A673 (cell line): ENCODE results near the gene ALOX12B. TPM values are rescaled to one million over a fixed set of nuclear protein-coding genes. Genes with fewer than 3 reads are reported as not detected.

Experiments
- BruUV-seq: library from RNA; stranded (reverse); fragments of 400-500 nt; replicated peaks from 2 replicates; lab custom pipeline; 2021; lab: Mats Ljungman, UMichigan
- CTCF ChIA-PET: fragments of 300-600 bp; sonication (Branson Sonifier 250); formaldehyde crosslinking; loops from one replicate; lab custom pipeline; 2022; ENCODE audit warnings: antibody characterized with exemption; lab: Charles Lee
- POLR2A ChIA-PET: fragments of 300-600 bp; sonication (Branson Sonifier 250); formaldehyde crosslinking; loops from one replicate; lab custom pipeline; 2022; ENCODE audit warnings: antibody characterized with exemption; ENCODE audit not compliant: low non-redundant PET; lab: Charles Lee
- DNase-seq: peaks from one replicate; pipeline ENCODE4 v3.0.0-alpha.2; 2015; ENCODE audit warnings: low spot score
- H3K27ac ChIP-seq: fragments of 200-600 bp; sonication (generic); 2 replicates; pipeline ENCODE4 v1.5.1; 2016; ENCODE audit warnings: mixed run types, low read depth, mild to moderate bottlenecking, mixed read lengths, antibody characterized with exemption, low read length; ENCODE audit not compliant: poor library complexity, severe bottlenecking
- H3K27me3 ChIP-seq: fragments of 200-600 bp; sonication (generic); replicated peaks from 2 replicates; pipeline ENCODE4 v1.6.1; 2017; ENCODE audit warnings: mixed run types, low read depth, mild to moderate bottlenecking, mixed read lengths, antibody characterized with exemption, low read length; ENCODE audit not compliant: insufficient read depth, poor library complexity
- H3K36me3 ChIP-seq: fragments of 200-600 bp; sonication (generic); 2 replicates; pipeline ENCODE4 v1.6.1; 2016; ENCODE audit warnings: mixed run types, mild to moderate bottlenecking, mixed read lengths, antibody characterized with exemption, low read length; ENCODE audit not compliant: insufficient read depth, poor library complexity, severe bottlenecking
- H3K4me1 ChIP-seq: fragments of 200-600 bp; sonication (generic); 2 replicates; pipeline ENCODE4 v1.6.1; 2017; ENCODE audit warnings: mixed run types, mild to moderate bottlenecking, mixed read lengths, antibody characterized with exemption, low read length; ENCODE audit not compliant: insufficient read depth, poor library complexity, severe bottlenecking
- H3K4me3 ChIP-seq: fragments of 200-600 bp; sonication (generic); 2 replicates; pipeline ENCODE4 v1.5.1; 2016; ENCODE audit warnings: low read depth, mixed run types, mild to moderate bottlenecking, mixed read lengths, low read length; ENCODE audit not compliant: poor library complexity, severe bottlenecking
- H3K9me3 ChIP-seq: fragments of 200-600 bp; sonication (generic); 2 replicates; pipeline ENCODE4 v1.6.1; 2016; ENCODE audit warnings: mixed run types, low read depth, mild to moderate bottlenecking, mixed read lengths, antibody characterized with exemption, low read length; ENCODE audit not compliant: poor library complexity, severe bottlenecking
- EZH2 ChIP-seq: fragments of 200-600 bp; sonication (generic); IDR thresholded peaks from 2 replicates; pipeline ENCODE4 v1.6.1; 2017; ENCODE audit warnings: borderline replicate concordance, low read depth, mild to moderate bottlenecking, mixed read lengths, antibody characterized with exemption, low read length; ENCODE audit not compliant: poor library complexity, severe bottlenecking
- intact Hi-C: fragments of 100-400 bp; cut with micrococcal nuclease; formaldehyde crosslinking; loops from one replicate; pipeline ENCODE4 v1.10.0; 2022; ENCODE audit not compliant: unreplicated experiment
- total RNA-seq: library from RNA; stranded (reverse); gene quantifications from 2 replicates; pipeline ENCODE4 v1.2.3, GENCODE V29; 2021
- TF ChIP-seq, protein P1 (sequence below): fragments of 300-800, 200-600 bp; sonication (generic); conservative IDR thresholded peaks from 2 replicates; pipeline ENCODE4 v1.5.1; 2017; ENCODE audit warnings: low read depth, mild to moderate bottlenecking, antibody characterized with exemption, low read length, moderate library complexity, mixed read lengths

ALOX12B gene
- total RNA-seq, 1 experiment from 2014 or later = 0.39 TPM

DNA sequence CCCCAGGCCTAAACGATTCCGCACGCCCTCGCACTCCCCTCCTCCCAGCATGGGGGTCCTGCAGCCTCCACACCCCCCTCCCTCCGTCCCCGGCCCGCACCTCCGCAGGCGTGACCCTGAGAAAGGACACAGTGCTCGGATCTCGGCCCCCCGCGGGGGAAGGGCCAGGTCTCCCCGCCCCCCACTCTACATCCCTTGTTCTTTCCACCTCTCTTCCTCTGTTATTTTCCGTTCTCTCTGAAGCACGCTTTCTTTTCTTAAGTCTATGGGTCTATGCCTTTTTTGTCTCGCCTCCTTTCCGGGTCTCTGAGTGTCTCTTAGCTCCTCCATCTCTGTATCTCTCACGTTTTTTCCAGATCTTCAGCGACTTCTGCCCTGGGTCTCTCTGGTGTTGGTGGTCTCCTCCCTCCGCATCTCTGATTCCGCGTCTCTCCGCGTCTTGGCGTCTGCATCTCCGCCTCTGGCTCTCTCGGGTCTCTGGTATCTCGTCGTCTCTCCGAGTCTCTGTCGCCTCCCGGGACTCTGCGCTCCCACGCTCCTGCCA is 38.5 kb upstream of the ALOX12B start:
- TF ChIP-seq EZH2 = no peak
- TF ChIP-seq, protein P1, sequence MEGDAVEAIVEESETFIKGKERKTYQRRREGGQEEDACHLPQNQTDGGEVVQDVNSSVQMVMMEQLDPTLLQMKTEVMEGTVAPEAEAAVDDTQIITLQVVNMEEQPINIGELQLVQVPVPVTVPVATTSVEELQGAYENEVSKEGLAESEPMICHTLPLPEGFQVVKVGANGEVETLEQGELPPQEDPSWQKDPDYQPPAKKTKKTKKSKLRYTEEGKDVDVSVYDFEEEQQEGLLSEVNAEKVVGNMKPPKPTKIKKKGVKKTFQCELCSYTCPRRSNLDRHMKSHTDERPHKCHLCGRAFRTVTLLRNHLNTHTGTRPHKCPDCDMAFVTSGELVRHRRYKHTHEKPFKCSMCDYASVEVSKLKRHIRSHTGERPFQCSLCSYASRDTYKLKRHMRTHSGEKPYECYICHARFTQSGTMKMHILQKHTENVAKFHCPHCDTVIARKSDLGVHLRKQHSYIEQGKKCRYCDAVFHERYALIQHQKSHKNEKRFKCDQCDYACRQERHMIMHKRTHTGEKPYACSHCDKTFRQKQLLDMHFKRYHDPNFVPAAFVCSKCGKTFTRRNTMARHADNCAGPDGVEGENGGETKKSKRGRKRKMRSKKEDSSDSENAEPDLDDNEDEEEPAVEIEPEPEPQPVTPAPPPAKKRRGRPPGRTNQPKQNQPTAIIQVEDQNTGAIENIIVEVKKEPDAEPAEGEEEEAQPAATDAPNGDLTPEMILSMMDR = no peak
- ChIA-PET POLR2A (no interaction called here), CTCF (no interaction called here)
- no peaks in the 10 kb centered on the region for H3K9me3 ChIP-seq
- intact Hi-C loops = loop anchor here (1.0 kb wide), 1 partner anchor 96 kb away; no protein-coding TSS in a partner anchor
- DNase-seq = peak; percentile 75
- H3K36me3 ChIP-seq = no peaks in the 10 kb centered on the region
- peaks cover 6% of the 10 kb centered on the region for H3K4me1 ChIP-seq
- H3K27me3 ChIP-seq = no peaks in the 10 kb centered on the region
- H3K27ac ChIP-seq = peak overlapping the region; percentile 58
- BruUV-seq = no TSS peak
- H3K4me3 ChIP-seq = peak overlapping the region; percentile 68

DNA sequence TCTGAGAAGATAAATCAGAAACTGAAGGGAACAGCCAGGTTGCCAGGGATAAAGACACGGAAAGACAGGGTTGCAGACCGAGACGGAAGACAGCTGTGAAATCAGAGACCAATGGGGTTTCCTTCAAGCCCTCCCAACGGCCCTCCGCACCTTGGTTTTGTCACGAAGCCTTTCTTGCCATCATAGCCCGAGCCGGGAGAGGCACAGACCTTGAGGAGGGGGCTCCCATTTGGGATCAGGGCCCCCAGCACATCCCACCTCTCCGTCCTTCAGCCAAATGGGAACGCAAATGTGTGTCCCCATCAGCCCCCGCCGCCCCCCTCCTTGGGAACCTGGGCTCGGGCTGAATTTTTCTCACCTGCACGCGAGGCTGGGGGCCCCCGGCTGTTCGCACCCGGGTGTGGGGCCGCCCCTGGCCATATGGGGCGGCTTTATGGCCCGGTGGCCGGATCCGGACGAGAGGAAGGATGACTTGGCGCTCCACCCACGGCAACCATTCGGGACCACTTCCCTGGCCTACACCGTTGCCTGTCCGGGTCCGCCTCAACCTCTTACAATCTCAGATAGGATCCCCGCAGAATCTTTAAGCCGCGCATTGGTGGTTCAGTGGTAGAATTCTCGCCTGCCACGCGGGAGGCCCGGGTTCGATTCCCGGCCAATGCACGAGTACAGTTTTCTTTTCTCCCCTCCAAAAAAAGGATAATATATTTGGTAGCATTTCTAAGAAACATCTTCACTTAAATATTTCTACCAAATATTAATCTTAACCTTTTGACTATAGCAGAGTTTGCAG is 37.8 kb upstream of the ALOX12B start:
- intact Hi-C loops = no loop called here
- Histone ChIP-seq H3K27me3 (no peaks in the 10 kb centered on the region), H3K27ac (peak overlapping the region; percentile 58), H3K4me3 (peak overlapping the region; percentile 68), H3K4me1 (peaks cover 6% of the 10 kb centered on the region), H3K9me3 (no peaks in the 10 kb centered on the region), H3K36me3 (no peaks in the 10 kb centered on the region)
- TF ChIP-seq, protein P1 = no peak
- TF ChIP-seq EZH2 = no peak
- ChIA-PET CTCF (no interaction called here), POLR2A (no interaction called here)
- DNase-seq = peak; percentile 90
- BruUV-seq = no TSS peak

DNA sequence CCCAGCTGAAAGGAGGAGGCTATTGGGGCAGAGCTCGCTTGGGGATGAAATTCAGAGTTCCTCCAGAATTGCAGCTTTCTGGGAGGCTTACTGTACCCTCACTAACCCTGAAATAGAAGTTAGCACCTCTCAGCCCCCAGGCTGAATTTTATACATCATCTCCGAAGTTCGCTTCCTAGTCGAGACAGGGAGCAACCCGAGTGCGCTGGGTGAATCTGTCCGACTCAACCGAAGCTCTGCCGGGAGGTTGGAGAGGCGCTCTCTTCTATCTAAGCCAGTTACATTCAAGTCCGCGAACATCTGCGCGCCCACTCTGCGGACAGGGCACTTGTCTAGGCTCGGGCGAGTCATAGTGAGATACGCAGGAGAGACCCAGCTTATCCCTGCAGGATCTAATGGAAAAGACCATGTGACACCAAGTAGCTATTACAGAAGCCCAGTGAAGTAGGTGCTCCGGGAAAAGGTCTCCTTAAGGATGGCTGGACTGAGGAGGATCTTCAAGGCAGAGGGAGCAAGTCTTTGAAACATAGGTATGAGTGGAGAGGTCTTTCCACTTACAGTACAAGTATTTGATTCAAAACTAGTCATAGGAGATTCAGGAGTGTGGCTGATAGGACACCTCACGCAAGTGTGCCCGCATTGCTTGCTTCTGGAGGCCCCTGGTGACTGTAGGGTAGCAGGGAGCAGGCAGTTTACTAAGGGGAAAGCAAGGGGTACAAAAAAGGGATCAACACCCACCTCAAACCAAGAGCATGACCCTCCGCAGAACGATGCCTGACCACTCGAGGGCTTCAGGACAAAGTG is 37.0 kb upstream of the ALOX12B start:
- DNase-seq = peak; percentile 50
- H3K27ac ChIP-seq = no peak overlapping the region
- peaks cover 6% of the 10 kb centered on the region for H3K4me1 ChIP-seq
- BruUV-seq = no TSS peak
- H3K27me3 ChIP-seq = no peaks in the 10 kb centered on the region
- no peaks in the 10 kb centered on the region for H3K9me3 ChIP-seq
- peak overlapping the region; percentile 68 for H3K4me3 ChIP-seq
- TF ChIP-seq, protein P1 = no peak
- TF ChIP-seq EZH2 = no peak
- POLR2A ChIA-PET = no interaction called here
- intact Hi-C loops = loop anchor here (5.0 kb wide), 1 partner anchor 253 kb away; the partner anchor contains the start of gene KRABD2
- H3K36me3 ChIP-seq = no peaks in the 10 kb centered on the region
- CTCF ChIA-PET = interaction anchor here (0.6 kb wide), 1 partner anchor 30 kb away, joined by 3 read pairs; no protein-coding TSS in a partner anchor
